GM10847 (cell line): ENCODE data around the gene CSTF2T.

Source experiments
- POLR2A ChIP-seq: IDR thresholded peaks from 2 replicates; pipeline ENCODE4 v1.6.1; 2011; ENCODE audit not compliant: insufficient read length; ENCODE audit errors: extremely low read depth

The CSTF2T gene, protein sequence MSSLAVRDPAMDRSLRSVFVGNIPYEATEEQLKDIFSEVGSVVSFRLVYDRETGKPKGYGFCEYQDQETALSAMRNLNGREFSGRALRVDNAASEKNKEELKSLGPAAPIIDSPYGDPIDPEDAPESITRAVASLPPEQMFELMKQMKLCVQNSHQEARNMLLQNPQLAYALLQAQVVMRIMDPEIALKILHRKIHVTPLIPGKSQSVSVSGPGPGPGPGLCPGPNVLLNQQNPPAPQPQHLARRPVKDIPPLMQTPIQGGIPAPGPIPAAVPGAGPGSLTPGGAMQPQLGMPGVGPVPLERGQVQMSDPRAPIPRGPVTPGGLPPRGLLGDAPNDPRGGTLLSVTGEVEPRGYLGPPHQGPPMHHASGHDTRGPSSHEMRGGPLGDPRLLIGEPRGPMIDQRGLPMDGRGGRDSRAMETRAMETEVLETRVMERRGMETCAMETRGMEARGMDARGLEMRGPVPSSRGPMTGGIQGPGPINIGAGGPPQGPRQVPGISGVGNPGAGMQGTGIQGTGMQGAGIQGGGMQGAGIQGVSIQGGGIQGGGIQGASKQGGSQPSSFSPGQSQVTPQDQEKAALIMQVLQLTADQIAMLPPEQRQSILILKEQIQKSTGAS

DNA sequence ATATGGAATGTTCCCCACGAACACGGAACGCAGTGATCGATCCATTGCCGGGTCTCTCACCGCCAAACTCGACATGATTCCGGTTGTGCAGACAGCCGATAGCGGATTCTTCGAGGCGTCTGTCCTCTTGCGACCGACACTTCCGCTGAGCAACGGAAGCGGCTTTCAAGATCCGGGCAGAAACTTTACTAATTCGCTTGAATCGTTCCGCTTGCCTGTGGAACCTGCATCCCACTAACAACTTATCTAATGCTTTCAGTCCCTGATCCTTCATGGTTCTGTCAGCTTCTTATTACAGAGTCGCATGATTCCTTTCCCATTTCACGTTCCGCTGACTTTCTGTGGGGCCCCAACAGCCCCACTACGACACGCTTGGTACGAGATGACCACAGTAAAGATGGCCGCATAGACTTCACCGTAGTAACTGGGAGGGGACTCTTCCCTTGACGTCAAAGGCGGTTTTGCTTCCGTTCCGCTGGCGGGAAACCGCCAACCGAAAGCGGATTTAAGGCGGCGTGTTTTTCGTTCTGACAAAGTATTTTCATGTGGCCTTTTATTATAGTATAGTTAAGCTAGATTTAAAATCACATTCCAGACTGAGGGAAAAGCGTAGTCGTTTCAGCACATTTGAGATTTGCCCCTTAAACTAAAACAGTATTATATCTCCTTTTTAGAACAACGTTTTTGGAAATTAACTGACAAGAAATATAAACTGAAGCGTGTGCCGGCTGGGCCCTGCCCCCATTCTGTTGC is at the start of gene CSTF2T:
TSS of gene CSTF2T (minus strand) at position 121 of the 753 bp plus-strand sequence. CDS start at position 75, 46 bp downstream.
- peak; percentile 70 for TF ChIP-seq POLR2A

DNA sequence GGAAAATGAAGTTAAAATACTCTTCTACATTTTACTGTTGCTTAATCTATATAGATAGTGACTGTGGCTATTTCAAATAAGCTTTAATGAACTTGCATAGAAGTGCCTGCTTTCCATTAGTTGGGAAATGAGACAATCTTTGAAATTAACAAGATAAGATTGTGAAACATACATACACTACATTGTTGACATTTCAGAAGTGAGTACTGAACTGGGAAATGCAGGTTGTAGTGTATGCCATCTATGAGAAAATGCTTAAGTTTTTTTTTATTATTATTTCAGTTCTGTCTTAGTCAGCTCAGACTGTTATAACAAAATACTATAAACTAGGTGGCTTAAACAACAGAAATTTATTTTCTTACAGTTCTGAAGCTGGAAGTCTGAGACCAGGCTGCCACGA is 49.6 kb upstream of the CSTF2T start:
- TF ChIP-seq POLR2A: no peak

DNA sequence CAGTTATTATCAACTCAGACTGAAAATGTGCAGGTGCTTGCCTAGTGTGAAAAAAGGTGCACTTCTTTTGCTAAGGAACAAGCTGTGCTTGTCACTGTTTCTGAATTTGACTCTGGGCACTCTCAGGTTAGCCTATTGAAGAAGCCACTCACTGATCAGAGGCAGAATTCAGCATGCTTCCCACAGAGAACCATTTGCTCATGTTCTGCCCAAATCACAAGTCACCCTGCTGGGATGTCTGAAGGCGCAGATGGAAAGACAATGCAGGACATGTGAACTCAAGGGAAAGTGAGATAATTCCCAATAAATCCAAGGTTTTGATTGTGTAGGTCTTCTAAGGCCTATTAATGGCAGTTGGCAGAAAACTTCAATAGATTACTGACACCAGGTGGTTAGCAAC is 47.8 kb upstream of the CSTF2T start:
- TF ChIP-seq POLR2A: no peak

DNA sequence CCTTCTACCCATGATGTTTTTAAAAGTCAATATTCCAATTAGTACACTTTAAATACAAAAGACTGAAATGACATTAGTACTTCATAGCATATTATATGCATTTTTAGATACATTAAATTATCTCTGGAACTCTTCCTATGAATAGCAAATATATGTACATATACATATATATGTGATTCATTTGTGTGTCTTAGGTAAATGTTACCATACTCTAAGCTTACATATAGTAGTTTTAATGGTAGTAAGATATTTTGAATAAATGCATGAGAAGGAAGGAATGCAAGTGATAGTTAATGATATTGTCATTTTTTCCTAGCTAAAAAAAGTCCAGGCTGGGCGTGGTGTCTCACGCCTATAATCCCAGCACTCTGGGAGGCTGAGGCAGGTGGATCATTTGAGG is 46.0 kb upstream of the CSTF2T start:
- TF ChIP-seq POLR2A: no peak

DNA sequence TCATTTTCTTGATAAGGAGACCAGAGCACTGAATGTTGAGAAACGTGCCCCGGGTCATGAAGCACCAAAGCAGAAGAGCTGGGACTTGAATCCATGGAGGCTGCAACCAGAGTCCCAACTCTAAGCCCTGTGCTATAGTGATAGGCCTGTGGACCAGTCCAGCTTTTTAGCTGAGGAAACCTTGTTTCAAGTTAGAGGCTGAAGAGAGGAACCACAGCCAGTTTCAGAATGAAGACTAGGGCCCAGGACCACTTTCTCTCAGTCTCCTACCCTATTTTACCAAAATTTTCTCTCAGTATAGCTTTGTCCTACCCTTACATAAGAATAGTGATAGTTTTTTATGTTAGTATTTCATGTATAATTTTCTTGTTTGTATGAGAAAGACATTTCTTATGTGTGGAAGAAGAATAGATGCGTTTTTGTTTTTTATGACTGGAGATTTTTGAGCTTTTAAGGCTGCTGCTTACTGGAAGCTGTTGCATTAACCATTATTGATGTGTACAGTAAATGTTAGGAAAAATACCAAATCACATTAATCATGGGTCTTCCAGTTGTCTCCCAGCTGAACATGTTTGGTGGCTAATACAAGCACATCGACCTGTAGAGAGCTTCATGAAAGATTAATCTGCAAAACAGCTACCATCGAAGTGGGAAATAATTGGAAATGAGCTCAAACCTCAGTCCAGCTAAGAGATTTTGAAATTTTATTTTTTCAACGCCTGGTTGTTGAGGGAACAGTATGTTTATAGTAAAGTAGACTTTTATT is 45.0 kb upstream of the CSTF2T start:
- TF ChIP-seq POLR2A: no peak

DNA sequence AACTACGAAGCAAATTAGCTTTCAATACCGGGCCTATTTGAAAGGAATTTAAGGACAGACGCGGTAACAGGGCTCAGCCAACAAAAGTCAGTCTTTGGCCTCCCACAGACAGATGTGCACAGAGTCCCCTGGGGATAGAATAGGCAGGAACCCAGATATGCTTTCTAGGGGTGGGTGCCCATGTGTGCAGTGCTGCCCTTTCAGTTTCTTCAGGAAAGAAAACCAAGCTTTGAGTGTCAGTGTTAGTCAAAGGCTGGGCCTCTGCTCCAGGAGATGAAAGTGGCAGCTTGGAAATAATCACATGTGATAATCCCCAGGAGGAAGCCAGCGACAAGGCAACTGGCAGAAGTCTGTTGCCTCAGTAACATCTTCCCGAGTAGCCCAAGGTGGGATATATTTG is 43.8 kb upstream of the CSTF2T start:
- TF ChIP-seq POLR2A: no peak

DNA sequence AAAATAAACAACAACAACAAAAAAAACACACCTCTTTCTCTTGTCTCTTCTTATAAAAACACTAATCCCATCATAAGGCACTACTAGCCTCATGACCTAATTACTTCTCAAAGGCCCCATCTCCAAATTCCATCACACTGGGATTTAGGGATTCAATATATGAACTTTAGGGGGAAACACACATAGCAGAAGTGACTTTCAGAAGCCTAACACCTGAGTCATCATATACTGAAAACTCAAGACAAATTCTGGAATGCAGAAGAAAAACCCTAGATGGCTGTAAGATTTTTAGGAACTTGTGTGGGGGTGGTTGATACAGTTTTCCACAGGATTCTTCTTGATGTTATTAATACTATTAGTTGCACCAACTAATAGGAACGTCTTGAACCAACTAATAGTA is 33.7 kb upstream of the CSTF2T start:
- no peak for TF ChIP-seq POLR2A

DNA sequence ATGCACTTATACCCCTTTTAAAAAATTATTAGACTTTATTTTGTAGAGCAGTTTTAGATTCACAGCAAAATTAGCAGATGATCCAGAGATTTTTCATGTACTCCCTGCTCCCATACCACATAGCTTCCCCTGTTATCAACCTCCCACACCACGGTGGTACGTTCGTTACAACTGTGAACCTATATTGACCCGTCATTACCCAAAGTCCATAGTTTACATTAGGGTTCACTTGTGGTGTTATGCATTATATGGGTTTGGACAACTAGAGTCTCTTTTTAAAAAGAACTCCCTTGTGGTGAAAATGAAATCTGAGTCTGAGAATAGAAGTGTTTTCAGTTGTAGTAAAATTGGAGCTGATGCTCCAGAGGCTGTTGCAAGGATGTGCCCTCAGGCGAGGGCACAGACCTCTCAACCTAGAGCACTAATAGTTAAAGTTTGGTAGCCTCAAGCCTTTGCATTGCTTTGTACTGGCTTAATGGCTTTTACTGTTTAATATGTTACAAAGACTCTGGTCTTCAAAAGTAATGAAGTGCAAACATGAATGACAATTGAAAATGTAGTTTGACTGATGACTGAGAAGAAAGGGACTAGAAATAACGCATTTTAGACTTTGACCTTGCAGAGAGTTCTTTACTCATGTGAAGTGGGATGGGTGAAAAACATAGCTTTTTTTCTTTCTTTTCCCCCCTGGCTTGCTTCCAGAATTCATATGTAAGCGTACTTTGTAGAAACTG is 30.6 kb upstream of the CSTF2T start:
- TF ChIP-seq POLR2A: no peak

DNA sequence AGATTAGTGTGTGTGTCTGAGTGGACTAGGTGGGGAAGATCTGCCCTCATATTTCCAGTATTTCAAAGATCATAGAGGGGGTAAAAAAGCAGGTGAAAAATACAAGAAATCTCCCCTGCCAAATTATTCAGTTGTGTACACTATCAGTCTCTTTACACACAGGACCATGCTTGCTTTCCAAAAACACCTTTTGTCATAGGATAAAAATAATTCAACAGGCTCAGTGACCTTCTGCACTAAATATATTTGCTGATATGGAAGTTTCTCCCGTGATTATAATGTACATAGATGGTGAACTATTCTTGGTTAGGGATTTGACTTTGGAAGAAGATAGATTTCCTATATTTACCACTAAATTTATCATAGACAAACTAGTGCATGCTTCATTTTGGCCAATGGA is 24.6 kb upstream of the CSTF2T start:
- TF ChIP-seq POLR2A: no peak

DNA sequence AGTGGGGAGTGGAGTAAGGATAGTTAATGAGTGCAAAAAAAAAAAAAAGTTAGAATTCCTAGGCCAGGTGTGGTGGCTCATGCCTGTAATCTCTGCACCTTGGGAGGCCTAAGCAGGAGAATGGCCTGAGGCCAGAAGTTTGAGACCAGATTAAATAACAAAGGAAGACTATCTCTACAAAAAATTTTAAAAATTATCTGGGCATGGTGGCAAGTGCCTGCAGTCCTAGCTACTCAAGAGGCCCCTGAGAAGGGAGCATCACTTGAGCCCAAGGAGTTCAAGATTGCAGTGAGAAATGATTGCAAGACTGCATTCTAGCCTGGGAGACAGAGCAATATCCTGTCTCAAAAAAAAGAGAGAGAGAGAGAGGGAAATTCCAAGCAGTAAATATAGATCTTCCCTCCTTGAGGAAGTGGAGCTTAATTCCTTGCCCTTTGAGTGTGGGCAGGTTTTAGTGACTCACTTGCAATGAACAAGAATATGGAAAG is 19.5 kb upstream of the CSTF2T start:
- TF ChIP-seq POLR2A: no peak

DNA sequence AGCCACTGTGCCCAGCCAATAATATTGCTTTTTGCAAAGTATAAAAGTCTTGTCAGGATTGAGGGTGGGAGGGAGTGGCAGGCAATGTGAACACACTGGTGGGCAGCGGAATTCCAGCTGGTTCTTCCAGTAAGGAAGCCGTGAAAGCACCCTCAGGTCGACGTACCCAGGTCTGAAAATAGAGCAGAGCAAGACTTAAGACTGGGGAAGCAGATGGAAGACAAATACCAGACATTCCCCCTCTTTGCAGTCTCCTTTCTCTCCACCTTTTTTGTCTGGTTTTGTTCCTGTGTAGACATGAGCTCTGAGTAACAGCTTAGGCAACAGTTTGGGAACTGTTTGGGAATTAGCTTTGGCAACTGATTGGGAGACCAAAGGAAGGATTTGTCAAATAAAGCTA is 17.6 kb upstream of the CSTF2T start:
- TF ChIP-seq POLR2A: no peak

DNA sequence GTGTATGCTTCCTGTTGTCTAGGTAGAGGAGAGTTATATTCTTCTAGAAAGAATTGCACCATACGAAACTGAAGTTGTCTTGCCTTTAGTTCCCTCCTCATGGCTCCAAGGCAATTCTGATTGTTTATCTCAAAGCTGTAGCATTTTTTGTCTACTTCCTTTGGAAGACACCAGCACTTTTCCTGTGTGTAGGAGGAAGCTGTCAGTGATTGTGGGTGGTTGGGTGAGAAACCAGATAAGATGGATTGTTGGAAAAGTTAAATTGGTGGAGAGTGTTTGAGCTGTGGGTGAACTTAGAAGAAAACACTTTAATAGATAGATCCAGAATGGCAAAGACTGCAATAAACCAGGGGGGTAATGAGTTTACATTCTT is 12.1 kb upstream of the CSTF2T start:
- no peak for TF ChIP-seq POLR2A

DNA sequence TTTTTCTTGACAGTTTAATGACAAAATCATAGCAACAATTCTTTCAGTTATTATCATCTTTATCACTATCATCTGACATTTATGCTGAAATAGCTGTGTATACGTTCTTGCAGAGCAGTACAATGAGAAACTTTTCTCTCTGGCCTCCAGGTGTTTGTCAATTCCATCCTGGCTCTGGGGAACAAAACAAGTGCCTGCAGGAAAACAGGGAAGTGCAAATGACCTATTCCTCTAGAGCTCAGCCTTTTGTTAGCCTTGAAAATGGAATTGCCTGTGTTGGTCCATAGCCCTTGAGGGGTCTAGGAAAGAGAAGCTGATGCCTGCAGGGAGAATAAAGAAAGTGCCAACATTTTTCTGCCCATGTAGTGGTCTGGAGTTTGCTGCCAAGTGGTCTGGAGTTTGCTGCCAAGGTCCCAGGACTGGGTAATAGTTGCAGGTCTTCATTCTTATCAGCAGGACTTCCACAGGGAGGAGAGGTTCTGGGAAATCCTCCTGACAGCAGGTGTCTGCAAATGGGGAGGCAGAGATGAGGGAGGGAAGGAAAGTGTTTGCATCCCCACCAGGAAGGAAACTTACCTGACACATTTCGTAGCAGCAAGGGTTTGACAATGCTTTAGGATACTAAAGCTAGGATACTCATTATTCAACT is 10.1 kb upstream of the CSTF2T start:
- TF ChIP-seq POLR2A: no peak

DNA sequence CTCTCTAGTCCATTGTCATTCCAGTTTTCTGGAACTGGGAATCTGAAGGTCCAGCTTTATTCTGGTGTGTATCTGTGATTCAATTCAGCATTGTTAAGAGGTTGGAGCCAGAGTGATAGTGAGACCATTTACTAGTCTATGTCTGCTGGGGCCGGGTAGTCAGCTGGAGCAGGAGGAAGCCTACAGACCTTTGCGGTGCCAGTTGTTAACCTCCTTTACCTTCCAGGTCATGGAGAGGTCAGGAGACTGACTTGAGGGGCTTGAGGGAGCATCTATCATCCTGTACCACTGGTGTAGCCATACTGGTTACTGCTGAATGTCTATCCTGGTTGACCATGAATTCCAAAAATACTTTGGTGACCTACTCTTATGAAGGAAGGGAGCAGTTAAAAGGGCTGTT is 9.2 kb upstream of the CSTF2T start:
- no peak for TF ChIP-seq POLR2A
